Middle frontal gyrus (tissue), 1 donor: ENCODE results near the gene ZNF423.

Experiments used
- DNase-seq: peaks from one replicate; pipeline ENCODE4 v3.0.0-alpha.2; 2015; ENCODE audit warnings: low spot score; ENCODE audit errors: extremely low spot score

ZNF423 gene

DNA sequence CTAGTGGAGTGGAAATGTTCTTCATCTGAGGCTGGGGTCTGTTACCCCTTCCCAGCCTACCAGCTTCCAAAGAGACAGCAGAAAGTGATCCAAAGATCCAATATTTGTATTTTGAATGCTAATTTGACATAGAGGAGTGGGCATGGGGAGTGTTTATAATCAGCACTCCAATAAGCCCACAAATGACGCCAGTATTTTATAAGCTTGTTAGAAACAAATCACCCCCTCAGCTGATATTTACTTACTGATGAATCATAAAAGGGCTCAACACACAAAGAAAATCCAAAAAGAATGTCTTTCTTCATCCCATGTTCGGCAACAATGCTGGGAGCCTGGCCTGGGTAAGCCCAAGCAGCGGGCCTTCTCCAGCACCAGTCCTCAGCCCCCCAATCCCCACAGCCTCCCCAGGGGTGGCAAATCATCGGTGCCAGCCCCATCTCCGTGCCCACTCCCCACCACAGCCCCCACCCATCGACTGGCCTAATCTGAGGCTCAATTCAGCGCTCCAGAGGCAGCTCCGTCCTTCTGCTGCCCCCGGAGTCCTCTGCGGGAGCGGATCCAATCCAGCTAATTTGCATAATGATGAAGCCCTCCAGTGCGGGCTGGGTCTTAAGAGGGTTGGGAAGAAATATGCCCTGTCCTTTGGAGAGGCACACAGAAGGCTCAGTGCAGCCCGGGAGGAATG lies 312.8 kb downstream of the ZNF423 start:
- no peak for DNase-seq

DNA sequence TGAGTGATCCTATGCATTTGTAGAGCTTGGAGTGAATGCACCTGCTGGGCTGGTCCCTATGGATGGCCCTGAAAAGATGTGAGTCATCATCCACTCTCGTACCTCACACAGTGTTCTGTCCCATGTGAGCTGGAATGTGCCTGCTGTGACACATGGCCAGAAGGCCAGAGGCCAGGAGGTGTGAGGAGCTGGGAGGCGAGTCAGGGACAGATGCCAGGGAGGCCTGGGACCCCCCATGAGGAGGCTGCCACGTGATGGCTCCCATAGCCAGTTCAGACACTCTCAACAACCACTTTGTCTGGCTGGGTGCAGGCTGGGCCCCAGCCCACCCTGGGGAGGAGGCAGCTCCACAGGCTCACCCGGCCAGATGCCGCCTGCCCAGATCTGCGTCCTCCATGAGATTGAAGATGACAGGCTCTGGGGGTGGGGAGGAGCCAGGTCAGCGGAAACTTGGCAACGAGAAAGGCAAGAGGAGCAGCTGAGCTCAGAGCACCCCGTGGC lies 313.5 kb downstream of the ZNF423 start:
- no peak for DNase-seq

DNA sequence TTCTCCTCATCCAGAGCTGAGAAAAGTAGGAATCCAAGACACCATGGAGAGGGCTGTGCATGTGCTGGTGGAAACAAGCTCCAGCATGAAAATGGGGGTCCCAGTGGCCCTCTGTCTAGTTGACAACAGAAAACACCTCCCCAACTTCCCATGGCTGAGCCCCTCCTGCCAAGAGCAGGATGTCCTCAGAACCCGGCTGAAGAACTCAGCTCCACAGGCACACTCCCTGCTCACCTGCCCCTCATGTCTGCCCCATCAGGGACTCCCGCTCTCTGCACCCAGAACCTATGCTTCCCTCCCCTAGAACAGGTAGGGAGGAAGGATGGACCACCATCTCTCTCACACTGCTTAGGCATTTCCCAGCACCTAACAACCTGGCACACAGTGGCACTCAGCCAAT lies 315.1 kb downstream of the ZNF423 start:
- DNase-seq: no peak

DNA sequence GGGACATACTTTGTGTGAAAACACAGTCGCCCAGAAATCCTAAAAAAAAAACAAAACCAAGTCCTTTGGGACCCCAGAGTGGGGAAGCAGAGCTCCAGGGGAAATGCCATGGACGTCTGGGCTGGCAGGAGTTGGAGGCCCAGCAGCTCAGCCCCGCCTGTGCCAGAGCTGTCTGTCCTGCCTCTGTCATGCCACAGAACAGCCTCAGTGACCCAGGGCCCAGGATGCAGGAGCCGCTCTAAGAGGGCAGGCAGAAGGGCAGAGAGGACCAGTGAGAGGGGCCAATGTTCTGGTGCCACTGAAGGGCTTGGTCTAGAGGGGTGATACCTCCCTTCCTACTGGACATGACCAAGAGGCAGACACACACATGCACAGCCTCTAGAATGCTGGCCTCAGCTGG lies 316.2 kb downstream of the ZNF423 start:
- no peak for DNase-seq

DNA sequence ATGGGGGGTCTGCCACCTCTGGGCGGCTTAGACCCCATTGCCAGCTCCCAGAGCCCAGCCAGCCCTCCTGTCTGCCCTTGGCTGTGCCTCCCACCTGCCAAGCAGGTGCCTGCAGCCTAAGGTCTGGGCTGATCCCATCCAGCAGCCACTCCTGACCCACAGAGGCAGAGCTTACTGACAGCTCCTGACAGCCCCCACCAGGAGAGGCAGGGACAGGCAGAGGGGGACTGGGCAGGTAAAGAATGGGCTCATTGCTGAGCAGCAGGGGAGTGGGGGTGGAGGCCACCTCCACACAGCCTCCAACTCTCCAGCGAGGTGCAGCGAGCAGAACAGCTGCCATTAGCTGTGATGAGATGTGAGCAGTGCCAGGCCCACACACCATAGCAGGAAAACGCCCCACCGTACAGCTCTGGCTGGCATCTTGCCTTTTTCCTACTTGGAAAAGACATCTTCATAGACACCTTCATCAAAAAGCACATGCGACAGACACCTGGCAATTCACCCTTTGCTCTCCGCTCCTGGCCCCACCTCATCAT lies 317.9 kb downstream of the ZNF423 start:
- no peak for DNase-seq

DNA sequence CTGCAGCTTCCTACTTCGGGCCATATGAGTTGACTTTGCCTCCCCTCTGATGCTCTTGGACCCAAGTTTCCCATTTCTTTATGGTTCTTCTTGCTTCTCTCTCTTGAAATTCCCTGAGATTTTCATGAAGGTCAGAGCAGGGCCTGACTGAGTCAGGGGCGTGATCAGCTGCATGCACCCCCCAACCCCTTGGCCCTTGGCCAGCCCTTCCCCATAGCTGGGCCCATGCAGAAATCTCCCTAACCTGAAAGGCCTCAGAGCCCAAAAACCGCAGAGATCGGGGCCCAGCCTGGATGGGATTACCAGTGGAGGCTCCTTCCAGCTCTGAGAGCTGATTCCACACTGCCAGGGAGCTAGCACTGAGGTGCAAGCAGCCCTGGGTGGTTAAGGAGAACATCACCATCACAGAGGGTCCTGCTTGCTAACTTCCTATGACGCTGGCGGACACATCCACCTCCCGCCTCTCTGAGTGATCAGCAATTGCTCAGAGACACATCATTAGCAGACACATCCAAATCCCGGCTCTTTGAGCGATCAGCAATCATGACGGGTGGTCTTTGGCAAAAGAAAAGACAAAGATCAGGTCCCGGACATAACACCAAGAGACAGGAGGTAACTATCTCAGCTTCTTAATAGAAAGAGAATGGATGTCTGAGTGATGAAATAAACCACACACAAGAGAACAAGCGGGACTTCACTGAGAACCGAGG lies 320.9 kb downstream of the ZNF423 start:
- DNase-seq: no peak

DNA sequence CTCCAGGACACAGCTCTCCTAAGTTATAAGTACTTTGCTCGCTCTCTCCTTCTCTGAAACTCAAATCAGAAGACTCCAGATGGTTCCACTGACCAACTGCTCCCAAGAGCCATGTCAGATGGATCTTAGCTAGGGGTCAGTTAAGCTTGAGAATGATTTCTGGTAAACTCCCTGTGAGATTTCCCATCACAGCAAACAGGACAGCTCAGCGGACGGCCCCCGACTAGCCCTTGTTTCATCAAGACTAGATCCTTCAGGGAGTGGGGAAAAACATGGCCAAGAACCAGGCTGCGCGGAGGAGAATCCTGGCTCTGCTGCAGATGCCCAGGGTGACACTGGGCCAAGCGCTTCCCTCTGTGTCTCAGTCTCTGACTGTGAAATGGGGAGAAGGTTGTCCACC lies 322.5 kb downstream of the ZNF423 start:
- no peak for DNase-seq

DNA sequence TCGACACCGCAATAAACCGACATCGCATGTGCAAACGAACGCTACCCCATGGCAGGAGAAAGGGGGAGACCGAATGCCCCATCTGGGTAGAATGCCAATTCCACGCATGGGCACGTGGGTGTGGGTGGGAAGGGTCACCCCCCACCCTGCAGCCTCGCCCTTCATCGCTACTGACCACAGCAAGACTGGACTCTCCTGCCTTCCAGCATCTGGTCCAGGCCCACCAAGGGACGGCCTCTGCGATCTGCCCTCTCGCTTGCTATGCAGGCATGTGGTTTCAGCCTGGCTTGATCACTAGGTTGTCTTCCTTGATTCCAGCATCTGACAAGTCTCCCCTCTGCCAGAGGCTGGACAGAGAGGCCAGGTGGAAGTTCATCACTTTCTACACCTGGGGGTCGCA lies 323.0 kb downstream of the ZNF423 start:
- DNase-seq: no peak

DNA sequence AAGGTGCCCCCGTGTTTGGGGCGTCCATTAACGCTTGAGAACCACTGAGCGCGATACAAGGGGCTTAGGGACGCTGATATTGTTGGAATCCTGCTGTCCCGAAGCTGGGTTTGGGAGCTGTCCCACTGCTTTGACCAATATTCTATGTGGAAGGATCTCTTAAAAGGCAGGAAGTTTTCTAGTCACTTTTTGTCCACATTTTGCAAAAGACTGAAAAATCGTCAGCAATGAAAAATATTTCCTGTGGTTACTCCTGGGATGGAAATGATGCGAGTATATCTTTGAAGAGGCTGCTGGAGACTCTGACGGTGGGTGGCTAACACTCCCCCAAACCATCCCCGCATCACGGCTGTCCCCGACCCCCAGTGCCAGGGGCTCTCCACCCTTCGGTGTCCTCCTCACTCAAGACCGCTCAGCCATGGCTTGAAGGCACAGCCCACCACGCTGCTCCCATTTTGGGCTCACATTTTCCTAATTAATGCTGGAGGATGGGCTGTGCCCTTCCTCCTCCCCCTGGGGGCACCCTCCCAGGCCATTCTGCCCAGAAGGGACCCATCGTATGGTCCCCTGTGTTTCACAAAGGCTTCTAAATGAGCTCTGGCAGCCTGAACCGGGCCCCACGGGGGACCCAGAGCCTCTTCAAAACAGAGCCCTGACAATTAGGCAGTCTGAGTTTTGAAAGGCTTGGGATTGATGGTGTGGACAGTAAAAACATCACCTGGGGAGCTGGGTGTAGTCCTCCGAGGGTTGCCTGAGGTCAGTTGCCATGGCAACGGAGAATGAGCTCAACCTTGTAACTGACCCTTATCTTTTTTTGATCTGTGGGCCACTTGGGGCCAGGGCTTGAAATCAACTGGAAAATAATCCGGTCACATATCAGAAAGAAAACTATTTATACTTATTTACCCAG lies 323.7 kb downstream of the ZNF423 start:
- DNase-seq: no peak

DNA sequence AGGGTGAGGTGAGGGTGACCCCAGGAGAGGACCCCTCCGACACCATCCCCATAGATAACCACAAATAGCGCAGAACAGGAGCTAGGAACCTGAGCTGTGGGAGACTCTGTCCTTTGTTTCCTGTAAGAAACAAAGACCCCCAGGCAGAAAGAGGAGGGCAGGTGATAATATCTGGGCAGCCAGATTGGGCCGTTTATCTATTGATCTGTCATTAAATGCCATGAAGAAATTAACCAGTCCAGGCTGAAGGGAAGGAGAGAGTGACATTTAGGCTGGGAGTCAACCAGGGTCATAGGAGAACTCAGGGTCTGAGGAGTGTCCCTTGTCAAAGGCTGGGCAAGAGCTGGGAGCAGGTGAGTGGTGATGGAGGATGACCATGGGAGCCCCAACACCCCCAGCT lies 324.5 kb downstream of the ZNF423 start:
- DNase-seq: no peak

DNA sequence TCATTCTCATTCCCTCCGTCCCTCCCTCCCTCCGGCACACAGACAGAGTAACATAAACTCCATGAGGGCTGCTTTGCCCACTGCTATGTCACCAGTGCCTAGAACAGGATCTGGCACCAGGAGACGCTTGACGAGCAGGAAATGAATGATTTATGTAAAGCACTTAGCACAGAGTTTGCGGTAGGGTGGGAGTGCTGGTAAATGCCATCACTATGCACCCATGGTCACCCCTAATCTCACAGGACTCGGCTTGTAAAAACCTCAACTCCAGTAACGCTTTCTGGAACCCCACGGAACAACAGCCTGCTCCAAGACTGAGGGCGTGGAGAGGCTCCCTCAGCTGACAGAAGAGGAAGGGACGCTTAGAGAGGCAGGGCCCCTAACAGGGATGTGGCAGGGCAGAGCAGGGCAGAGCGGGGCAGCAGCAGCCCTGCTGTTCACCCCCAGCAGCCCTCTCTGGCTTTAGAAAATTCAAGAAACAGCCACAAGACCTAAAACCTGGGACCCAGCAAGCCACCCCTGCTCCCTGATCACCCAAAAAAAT lies 325.4 kb downstream of the ZNF423 start:
- no peak for DNase-seq

DNA sequence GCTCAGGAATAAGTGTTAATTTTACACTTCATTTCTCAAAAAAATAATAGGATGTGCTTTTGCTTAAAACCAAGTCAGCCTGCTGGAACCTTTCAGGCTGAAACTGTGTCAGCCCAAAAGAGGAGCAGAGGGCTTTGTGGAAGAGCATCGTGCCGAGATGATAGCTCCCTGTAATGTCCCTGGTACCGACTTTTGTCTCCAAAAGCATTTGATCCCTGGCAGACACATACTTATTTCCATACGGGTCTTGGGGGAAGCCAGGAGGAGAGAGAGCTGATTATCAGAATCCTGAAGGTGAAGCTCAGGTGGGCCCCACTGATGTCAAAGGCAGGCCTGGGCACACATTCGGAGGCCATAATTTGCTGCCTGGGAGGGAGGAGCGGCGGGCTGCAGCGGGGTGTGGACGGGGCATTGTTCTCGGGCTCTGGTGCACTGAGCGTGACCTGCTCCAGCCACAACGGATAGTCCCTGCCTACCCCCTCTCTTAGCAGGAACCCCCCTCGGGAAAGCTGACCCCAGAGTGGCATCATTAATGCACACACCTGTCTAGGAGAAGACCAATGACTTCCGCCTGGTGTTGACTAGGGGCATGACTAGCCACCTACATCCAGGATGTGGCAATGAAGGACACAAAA lies 326.4 kb downstream of the ZNF423 start:
- DNase-seq: no peak

DNA sequence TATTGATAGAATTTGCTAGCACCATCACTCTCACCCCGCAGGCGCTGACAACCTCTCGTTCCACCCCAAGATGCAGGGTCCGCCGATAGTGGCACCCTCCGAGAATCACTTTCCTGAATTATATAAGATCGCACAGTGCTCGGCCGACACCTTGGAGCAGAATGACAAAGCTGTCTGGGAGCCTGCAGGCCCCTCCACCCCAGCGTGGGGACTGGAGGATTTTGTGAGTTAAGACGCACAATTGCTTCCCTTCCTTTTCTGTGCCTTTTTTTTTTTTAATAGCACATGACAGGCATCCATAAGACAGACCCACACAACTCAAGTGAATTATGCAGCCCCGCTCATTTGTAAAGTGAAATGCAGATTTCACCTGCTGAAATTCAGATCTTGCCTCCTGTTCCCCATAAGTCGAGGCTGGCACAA lies 327.0 kb downstream of the ZNF423 start:
- DNase-seq: no peak

DNA sequence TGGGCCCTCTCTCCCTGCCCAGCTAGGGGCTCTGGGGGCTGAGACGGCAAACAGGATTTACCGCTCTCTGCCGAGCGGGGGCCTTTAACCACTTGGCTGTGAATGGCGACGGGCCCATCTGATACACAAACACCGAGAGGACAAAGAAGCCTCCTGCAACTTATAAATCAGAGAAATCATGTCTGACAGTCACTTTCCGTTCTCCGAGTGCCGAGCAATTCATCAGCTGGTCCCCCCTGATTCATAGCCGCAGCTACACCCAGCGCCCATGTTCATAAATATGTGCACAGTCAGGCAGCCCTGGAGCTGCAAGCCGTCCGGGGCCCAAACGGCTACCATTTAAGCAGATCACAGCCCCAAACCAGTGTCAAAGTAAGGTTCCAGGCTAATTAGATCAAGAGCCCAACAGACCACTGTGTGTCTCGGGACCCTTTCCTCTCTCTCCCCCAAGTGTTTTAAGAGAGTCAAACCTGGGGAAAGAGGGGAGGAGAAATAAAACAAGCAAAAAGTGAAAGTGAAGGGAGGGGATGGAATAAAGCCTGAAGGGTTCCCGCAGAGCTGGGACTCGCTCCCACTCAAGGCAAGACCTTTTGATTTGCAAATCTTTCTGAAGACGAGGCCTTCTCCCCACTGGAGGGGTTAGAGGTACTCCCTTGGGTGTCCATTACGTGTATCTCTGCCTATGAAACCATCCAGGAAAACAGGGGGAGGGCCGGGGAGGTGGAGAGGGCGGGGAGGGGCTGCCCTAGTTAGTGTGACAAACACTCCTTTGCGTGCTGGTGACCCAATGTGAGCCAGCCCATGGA lies 327.6 kb downstream of the ZNF423 start:
- no peak for DNase-seq

DNA sequence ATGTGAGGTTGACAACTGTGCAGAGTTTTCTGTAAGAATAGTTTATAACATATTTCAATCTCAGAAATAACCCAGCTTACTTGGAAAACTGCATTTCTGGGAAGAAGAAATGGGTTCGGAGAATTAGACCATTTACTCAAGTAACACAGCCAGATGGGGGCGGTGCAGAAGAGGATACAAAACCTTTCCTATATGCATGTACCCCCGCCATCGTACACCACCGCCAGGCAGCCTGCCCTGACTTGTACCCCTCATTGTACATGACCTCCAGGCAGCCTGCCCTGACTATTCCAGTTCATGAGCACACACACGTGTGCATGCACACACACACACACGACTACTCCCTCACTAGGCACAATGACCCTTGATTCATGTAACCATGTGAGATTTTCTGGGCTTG lies 328.3 kb downstream of the ZNF423 start:
- DNase-seq: no peak

DNA sequence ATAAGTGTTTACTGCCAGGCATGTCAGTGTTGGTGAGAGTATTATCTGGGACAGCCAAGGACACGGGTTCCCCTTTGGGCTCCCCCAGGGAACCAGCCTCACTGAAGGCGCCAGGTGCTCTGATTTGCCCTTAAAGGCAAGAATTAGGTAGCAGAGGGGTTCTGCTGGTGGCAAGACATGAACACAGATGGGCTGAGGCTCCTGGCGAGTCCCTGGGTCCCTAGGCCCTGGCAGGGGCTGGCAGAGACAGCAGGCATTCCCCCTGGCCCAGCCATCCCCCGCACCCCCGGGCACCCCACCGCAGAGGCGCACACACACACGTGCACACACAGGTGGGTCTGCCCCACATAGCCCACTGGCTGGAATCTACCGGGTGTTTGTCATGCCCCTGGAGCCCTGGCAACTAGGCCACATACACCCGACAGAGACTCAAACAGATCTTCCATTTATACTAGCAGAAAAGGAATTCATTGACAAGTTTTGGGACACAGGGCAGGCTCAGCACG lies 329.0 kb downstream of the ZNF423 start:
- DNase-seq: no peak

DNA sequence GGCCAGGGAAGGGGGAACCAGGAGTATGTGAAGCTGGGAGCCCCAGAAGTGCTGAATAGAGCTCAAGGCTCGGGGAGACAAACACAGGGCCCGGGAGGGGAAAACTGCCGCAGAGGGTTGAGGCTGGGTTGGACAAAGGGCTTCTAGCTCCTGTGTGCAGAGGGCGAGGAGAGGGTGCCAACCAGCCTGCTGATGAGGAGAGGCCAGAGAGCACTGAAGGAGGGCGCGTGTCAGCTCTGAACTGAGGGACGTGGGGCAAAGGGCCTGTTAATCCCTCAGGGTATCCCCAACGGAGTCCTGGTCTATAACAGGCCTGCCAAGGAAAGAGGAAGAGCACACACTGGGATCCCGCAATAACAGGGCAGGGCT lies 331.0 kb downstream of the ZNF423 start:
- no peak for DNase-seq

DNA sequence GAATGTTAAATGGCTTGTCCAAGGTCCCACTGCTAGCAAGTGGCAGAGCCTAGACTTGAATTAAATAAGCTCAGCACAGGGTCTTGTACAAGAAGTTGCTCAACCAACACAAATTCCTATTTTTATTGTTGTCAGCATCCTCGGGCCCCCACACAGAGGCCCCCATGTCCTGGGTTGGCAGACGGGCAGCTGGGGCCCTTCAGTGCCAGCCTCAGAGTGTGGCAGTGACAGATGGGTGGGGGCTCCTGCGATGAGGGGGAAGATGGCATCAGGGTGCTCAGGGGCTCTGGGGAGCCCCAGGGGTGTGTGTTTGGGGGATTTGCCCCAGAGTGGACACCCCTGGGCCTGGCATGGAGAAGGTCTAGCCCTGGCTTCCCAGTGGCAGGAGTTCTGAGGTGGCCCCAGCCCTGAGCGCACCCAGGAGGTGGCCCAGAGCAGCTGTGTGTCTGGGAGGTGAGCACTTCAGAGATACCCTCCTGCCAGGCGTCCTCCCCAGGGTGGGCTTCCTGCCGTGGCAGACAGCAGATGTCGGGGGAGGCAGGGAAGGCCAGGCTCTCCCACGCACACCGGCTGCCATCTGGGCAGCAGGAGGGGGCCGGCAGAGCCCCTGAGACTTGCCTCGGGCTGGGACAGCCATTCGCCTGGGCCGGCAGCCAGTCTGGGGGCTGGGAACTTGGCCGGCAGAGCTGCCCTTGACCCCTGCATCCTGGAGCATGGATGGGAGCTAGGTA lies 331.5 kb downstream of the ZNF423 start:
- no peak for DNase-seq

DNA sequence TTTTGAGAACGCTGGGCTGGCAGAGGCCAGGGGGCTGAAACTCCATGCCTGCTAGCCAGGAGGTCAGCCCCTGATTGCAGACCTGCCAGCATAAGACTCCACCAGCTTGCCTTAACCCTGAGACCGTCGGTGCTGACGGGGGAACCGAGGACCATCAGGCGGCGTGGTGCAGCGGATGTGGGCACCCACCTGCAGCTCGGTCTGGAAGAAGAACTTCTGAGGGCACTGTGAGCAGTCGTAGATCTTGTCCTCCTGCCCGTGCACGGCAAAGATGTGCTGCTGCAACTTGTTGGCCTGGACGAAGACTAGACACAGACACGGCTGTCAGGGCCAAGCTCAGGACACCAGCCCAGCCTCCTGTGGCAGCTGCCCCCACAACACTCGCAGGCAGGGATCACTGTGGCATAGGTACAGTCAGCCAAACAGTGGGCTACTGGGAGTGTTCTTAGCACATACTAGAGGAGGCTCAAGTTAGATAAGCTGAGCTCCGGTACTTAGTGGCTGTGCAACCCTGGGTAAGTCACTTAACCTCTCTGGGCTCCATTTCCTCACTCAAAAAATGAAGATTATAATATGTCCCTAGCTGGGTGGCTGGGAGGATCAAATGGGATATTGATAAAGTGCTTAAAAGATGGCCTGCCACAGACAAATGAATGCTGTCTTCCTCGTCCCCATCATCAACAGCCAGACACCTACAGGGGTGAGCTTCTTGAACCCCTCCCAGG lies 332.3 kb downstream of the ZNF423 start:
- no peak for DNase-seq
